Prostate gland (tissue), 2 donors: ENCODE data around the gene STK24. TPM values are rescaled to one million over a fixed set of nuclear protein-coding genes. Genes with fewer than 3 reads are reported as not detected.

Experiments
- DNase-seq: peaks from one replicate; pipeline ENCODE4 v3.0.0-alpha.2; 2019; ENCODE audit warnings: low spot score
- H3K27ac ChIP-seq, 2 donors: fragments of 200-600 bp; sonication (generic); 2 replicates each; pipeline ENCODE4 v1.5.1; 2017 to 2019
- H3K27me3 ChIP-seq: fragments of 200-600 bp; sonication (generic); replicated peaks from 2 replicates; pipeline ENCODE4 v1.5.1; 2019; ENCODE audit not compliant: insufficient read depth
- H3K36me3 ChIP-seq, 2 donors: fragments of 200-600 bp; sonication (generic); 1 replicate in 1 of 2; 2 replicates in 1 of 2; pipeline versions ENCODE4 v1.5.1 to v1.8.1; 2017 to 2019
- H3K4me1 ChIP-seq: fragments of 200-600 bp; sonication (generic); replicated peaks from 2 replicates; pipeline ENCODE4 v1.5.1; 2019
- H3K4me3 ChIP-seq, 2 donors: fragments of 200-600 bp; sonication (generic); 2 replicates each; pipeline ENCODE4 v1.5.1; 2017 to 2019
- H3K9me3 ChIP-seq: fragments of 200-600 bp; sonication (generic); 2 replicates; pipeline ENCODE4 v1.5.1; 2017
- CTCF ChIP-seq, 4 experiments: fragments of 200-600 bp in 2 of 4; fragments of 450-650 bp in 2 of 4; sonication (generic) in 2 of 4; IDR thresholded peaks; 1 replicate in 3 of 4; 2 replicates in 1 of 4; pipeline ENCODE4 v1.5.1; 2016 to 2019; ENCODE audit warnings: antibody characterized with exemption in 4 of 4, mild to moderate bottlenecking in 2 of 4, moderate library complexity in 2 of 4
- POLR2A ChIP-seq: fragments of 450-650 bp; IDR thresholded peaks from one replicate; pipeline ENCODE4 v1.6.1; 2016; ENCODE audit warnings: antibody characterized with exemption, mild to moderate bottlenecking
- POLR2AphosphoS5 ChIP-seq: sonication (generic); formaldehyde crosslinking; IDR thresholded peaks from one replicate; pipeline ENCODE4 v1.6.1; 2017; ENCODE audit warnings: antibody characterized with exemption
- WGBS: methylation state at CpG from one replicate; pipeline ENCODE4 v1.1.5; 2018; 5-methylcytosine and 5-hydroxymethylcytosine counted together
- intact Hi-C: fragments of 100-400 bp; cut with DNase I; formaldehyde crosslinking; loops from one replicate; pipeline ENCODE4 v1.14.2; 2022
- total RNA-seq, 2 donors: library from RNA; depleted of rRNA; stranded (reverse); fragments of >200 nt; gene quantifications; one replicate each; pipeline ENCODE4 v1.1.0, GENCODE V29; 2016

The STK24 gene
- total RNA-seq, 2 donors from 2014 or later: 80.5 to 187 TPM

- no peaks in the 10 kb centered on the region for H3K36me3 ChIP-seq
- TF ChIP-seq CTCF (IDR thresholded peaks at IDR 0.05): no peak
- TF ChIP-seq POLR2A: no peak
- no peak for TF ChIP-seq POLR2AphosphoS5
- H3K4me1 ChIP-seq: no peaks in the 10 kb centered on the region
- no peak overlapping the region for H3K27ac ChIP-seq
- H3K4me3 ChIP-seq: no peak overlapping the region
- DNase-seq: no peak
- H3K9me3 ChIP-seq: no peaks in the 10 kb centered on the region
- WGBS: 83% methylated on average over 10 of the region's 10 CpGs
- intact Hi-C loops: no loop called here
- H3K27me3 ChIP-seq: no peaks in the 10 kb centered on the region
These were observed 147.8 kb downstream of the STK24 start for GRCh38 chr13:98429081-98429480.

DNA sequence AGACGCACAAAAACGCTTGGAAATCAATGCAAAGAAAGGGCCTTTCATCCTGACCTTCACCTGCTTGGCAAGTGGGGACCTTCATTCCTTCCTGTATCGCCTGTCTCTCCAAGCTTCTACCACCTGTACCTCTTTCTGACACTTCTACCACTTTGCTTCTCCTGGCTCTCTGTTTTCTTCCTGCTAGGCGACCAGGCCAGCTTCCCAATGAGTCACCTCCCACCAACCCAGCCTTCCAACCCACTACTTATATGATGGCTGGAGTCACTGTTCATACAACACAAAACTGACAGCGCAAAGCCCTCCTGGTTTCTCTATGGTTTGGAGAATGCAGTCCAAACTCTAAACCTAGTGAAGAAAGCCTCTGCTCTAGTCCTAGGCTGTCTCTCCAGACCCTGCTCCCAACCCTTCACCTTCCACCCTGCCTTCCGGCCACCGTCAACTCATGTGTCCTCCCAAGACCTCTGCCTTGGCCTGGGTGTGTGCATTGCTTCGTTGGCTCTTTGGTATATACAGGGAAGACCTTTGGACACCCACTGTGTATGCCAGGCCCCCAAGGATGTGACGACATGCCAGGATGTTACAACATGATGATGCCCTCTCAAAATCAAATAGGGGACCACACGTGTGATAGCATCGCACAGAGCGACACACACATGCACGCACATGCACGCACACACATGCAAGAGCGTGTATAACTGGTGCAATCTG lies 148.5 kb downstream of the STK24 start:
- H3K27ac ChIP-seq: no peak overlapping the region
- 82% methylated on average over 15 of the region's 15 CpGs for WGBS
- DNase-seq: no peak
- no peaks in the 10 kb centered on the region for H3K36me3 ChIP-seq
- no peaks in the 10 kb centered on the region for H3K9me3 ChIP-seq
- no peak overlapping the region for H3K4me3 ChIP-seq
- TF ChIP-seq POLR2A (no peak), CTCF (IDR thresholded peaks at IDR 0.05) (no peak), POLR2AphosphoS5 (no peak)
- intact Hi-C loops: no loop called here
- H3K27me3 ChIP-seq: no peaks in the 10 kb centered on the region
- H3K4me1 ChIP-seq: no peaks in the 10 kb centered on the region

- H3K27ac ChIP-seq: peak overlapping the region in 1 of 2 donors; percentile 4
- H3K36me3 ChIP-seq: no peaks in the 10 kb centered on the region
- intact Hi-C loops: no loop called here
- DNase-seq: no peak
- 58% methylated on average over 13 of the region's 13 CpGs for WGBS
- no peaks in the 10 kb centered on the region for H3K4me1 ChIP-seq
- H3K27me3 ChIP-seq: no peaks in the 10 kb centered on the region
- H3K9me3 ChIP-seq: no peaks in the 10 kb centered on the region
- H3K4me3 ChIP-seq: no peak overlapping the region
- TF ChIP-seq POLR2AphosphoS5 (no peak), CTCF (IDR thresholded peaks at IDR 0.05) (no peak), POLR2A (no peak)
These were observed 149.4 kb downstream of the STK24 start for GRCh38 chr13:98427331-98427995.

DNA sequence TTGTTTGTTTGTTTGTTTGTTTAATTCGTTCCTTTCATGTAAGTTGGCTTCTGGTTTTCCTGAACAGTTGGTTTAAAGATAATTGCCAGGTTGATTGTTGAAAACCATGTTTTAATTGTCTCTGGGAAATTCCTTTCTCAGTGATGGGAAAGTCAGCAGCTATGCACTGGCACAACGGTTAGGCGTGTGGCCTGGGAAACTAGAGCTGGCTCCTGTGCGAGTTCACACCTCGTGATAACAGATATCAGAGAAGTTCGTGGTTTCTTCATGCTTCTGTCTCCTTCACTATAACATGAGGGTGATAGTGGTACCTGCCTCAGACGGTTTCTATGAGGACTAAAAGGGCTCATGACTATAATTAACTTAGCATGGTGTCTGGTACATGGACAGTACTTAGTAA lies 153.5 kb downstream of the STK24 start:
- H3K36me3 ChIP-seq: no peaks in the 10 kb centered on the region
- no peak overlapping the region for H3K4me3 ChIP-seq
- H3K9me3 ChIP-seq: no peaks in the 10 kb centered on the region
- 83% methylated on average over 7 of the region's 7 CpGs for WGBS
- no peak for DNase-seq
- intact Hi-C loops: no loop called here
- no peaks in the 10 kb centered on the region for H3K27me3 ChIP-seq
- TF ChIP-seq CTCF (IDR thresholded peaks at IDR 0.05) (no peak), POLR2AphosphoS5 (no peak), POLR2A (no peak)
- no peaks in the 10 kb centered on the region for H3K4me1 ChIP-seq
- no peak overlapping the region for H3K27ac ChIP-seq

GRCh38 chr13:98422046-98422445 lies 154.9 kb downstream of the STK24 start:
- TF ChIP-seq POLR2A (no peak), POLR2AphosphoS5 (no peak), CTCF (IDR thresholded peaks at IDR 0.05) (no peak)
- H3K4me1 ChIP-seq: no peaks in the 10 kb centered on the region
- 86% methylated on average over 9 of the region's 9 CpGs for WGBS
- H3K27ac ChIP-seq: no peak overlapping the region
- no peaks in the 10 kb centered on the region for H3K36me3 ChIP-seq
- no peak for DNase-seq
- intact Hi-C loops: no loop called here
- H3K27me3 ChIP-seq: no peaks in the 10 kb centered on the region
- no peaks in the 10 kb centered on the region for H3K9me3 ChIP-seq
- H3K4me3 ChIP-seq: no peak overlapping the region
